Liver (tissue), 3 donors: ENCODE results near the gene PARVB.

Source experiments
- FOXA1 ChIP-seq: IDR thresholded peaks from 2 replicates; pipeline ENCODE4 v1.6.1; 2016; ENCODE audit warnings: antibody characterized with exemption
- SP1 ChIP-seq: IDR thresholded peaks from 2 replicates; pipeline ENCODE4 v1.6.1; 2018; ENCODE audit warnings: antibody characterized with exemption, mild to moderate bottlenecking
- TF ChIP-seq, protein P1 (sequence below): fragments of 150-350 bp; IDR thresholded peaks from 2 replicates; pipeline ENCODE4 v1.5.1; 2017; ENCODE audit warnings: improper control_type of control experiment, low read depth, low read length; ENCODE audit not compliant: missing input control
- donor health status: healthy.
- donor health status: healthy.

DNA sequence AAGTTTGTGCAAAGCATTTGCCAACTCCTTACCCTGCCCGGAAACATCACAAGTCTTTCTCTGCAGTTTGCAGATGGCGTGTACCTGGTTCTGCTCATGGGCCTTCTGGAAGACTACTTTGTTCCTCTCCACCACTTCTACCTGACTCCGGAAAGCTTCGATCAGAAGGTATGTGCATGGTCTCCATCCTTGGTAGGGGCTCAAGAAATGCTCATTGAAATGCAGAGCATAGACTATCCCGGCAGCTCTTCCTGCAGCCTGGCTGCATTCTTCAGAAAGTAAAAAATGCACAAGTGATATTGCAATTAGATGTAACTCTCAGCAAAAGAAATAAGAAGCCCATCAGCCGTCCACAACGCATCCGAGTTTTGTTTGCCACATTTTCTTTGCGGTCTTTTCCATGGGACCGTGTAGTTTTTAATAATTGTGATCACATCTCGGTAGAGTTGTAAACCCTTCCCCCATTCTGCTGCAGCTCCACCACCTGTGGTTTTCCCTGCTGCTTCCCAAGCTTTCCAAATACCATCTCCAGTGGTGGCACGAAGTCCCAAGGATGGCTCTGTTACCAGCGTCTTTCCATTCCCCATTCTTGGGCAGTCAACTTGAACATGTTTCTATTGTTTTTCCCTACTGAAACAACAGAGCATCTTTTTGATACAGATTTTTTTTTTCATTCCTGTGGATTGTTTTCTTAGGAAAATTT lies 134.0 kb downstream of the PARVB start:
- TF ChIP-seq SP1 (no peak), FOXA1 (no peak)
- TF ChIP-seq, protein P1, sequence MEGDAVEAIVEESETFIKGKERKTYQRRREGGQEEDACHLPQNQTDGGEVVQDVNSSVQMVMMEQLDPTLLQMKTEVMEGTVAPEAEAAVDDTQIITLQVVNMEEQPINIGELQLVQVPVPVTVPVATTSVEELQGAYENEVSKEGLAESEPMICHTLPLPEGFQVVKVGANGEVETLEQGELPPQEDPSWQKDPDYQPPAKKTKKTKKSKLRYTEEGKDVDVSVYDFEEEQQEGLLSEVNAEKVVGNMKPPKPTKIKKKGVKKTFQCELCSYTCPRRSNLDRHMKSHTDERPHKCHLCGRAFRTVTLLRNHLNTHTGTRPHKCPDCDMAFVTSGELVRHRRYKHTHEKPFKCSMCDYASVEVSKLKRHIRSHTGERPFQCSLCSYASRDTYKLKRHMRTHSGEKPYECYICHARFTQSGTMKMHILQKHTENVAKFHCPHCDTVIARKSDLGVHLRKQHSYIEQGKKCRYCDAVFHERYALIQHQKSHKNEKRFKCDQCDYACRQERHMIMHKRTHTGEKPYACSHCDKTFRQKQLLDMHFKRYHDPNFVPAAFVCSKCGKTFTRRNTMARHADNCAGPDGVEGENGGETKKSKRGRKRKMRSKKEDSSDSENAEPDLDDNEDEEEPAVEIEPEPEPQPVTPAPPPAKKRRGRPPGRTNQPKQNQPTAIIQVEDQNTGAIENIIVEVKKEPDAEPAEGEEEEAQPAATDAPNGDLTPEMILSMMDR, result no peak
